Hindlimb muscle (tissue), 1 donor: ENCODE measurements around the gene CBLB. TPM values are rescaled to one million over a fixed set of nuclear protein-coding genes. Genes with fewer than 3 reads are reported as not detected.

Source experiments
- DNase-seq: peaks from one replicate; pipeline ENCODE4 v3.0.0-alpha.2; 2013
- polyA plus RNA-seq: library from polyadenylated mRNA; unstranded; fragments of 120-200 nt; gene quantifications from one replicate; pipeline ENCODE4 v1.2.1, GENCODE V29; 2013; ENCODE audit not compliant: insufficient read length

CBLB gene
- polyA plus RNA-seq, 1 donor = 28.1 TPM

- no peak for DNase-seq
Observed at GRCh38 chr3:105869861-105870755, 1.3 kb upstream of the CBLB start.

GRCh38 chr3:105869531-105869833, 670 bp upstream of the CBLB start:
- DNase-seq = no peak

GRCh38 chr3:105868431-105868741, 426 bp downstream of the CBLB start:
- no peak for DNase-seq

- DNase-seq = no peak
Observed at GRCh38 chr3:105867712-105868430, 941 bp downstream of the CBLB start.

GRCh38 chr3:105866656-105867653, 1.9 kb downstream of the CBLB start:
- DNase-seq = peak; percentile 34

GRCh38 chr3:105865867-105866350, 2.9 kb downstream of the CBLB start:
- DNase-seq = no peak

GRCh38 chr3:105865016-105865623, 3.7 kb downstream of the CBLB start:
- DNase-seq = no peak

GRCh38 chr3:105864212-105864611, 4.6 kb downstream of the CBLB start:
- DNase-seq = no peak

GRCh38 chr3:105863608-105864007, 5.2 kb downstream of the CBLB start:
- no peak for DNase-seq

GRCh38 chr3:105862217-105862616, 6.6 kb downstream of the CBLB start:
- DNase-seq = no peak

GRCh38 chr3:105860641-105861040, 8.2 kb downstream of the CBLB start:
- DNase-seq = no peak

GRCh38 chr3:105858017-105858416, 10.8 kb downstream of the CBLB start:
- no peak for DNase-seq

- no peak for DNase-seq
Observed at GRCh38 chr3:105857601-105858000, 11.2 kb downstream of the CBLB start.

- DNase-seq = no peak
Observed at GRCh38 chr3:105856605-105857004, 12.2 kb downstream of the CBLB start.

GRCh38 chr3:105853801-105854432, 14.9 kb downstream of the CBLB start:
- DNase-seq = no peak

- no peak for DNase-seq
Observed at GRCh38 chr3:105851582-105851981, 17.2 kb downstream of the CBLB start.

- no peak for DNase-seq
Observed at GRCh38 chr3:105851176-105851575, 17.6 kb downstream of the CBLB start.

GRCh38 chr3:105850593-105850992, 18.2 kb downstream of the CBLB start:
- DNase-seq = no peak

- DNase-seq = no peak
Observed at GRCh38 chr3:105848821-105849220, 20.0 kb downstream of the CBLB start.

GRCh38 chr3:105847865-105848264, 20.9 kb downstream of the CBLB start:
- DNase-seq = no peak

GRCh38 chr3:105847452-105847851, 21.4 kb downstream of the CBLB start:
- no peak for DNase-seq

GRCh38 chr3:105846809-105847208, 22.0 kb downstream of the CBLB start:
- DNase-seq = no peak
